Measurements from ENCODE around the gene DCPS. TPM values are rescaled to one million over a fixed set of nuclear protein-coding genes. Genes with fewer than 3 reads are reported as not detected.
A peak's percentile ranks its signal among the peaks of the same experiment; 100 is the strongest.

DCPS gene
- total and polyA plus RNA-seq, 3 donors from 2014 or later = 16.8 to 20.9 (median 16.9) TPM

DNA sequence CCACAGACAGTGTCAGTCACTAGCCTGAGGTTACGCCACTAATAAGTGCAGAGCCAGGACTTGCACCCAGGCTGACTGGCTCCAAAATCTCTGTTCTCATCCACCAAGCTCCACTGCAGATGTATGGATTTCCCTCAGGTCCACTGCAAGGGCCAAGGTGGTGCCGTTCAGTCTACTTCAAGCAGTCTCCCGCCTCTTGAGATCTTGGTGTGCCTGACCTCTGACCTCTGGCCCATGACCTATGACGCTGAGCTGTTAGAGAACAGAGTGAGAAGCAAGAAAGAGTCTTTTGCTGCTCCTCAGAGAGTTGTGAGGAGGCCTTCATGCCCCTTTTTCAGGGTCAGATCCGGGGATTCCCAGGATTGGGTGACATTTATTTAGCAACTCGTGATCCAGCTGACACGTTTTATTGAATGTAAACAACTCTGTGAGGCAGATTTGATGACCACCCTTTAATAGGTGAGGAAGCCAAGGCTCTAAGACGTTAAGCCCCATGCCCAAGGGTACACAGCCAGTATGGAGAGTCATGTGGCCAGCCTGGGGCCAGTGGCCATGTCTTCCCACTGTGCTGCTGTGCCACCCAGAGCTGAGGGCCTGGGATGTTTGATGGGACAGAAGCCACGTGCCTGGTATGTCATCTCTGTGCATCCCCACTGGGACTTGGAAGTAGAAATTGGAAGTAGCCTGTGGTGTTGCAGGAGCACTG, 25.2 kb downstream of the DCPS start:
- no peaks in the 10 kb centered on the region for H3K27me3 ChIP-seq
- peaks cover 20% of the 10 kb centered on the region for H3K4me1 ChIP-seq
- intact Hi-C loops (cut with DNase I; ENCODE audit: low total_unique reads) = no loop called here
- H3K4me3 ChIP-seq = no peak overlapping the region
- 63 to 67% methylated on average over 9 of the region's 9 CpGs for WGBS, 2 donors
- H3K36me3 ChIP-seq (ENCODE audit: low read depth, missing control alignments) = no peaks in the 10 kb centered on the region
- no peaks in the 10 kb centered on the region for H3K9me3 ChIP-seq
- no peak for DNase-seq
- no peak overlapping the region for H3K27ac ChIP-seq
- TF ChIP-seq POLR2A (IDR thresholded peaks at IDR 0.05) = no peak
- TF ChIP-seq, protein P1, sequence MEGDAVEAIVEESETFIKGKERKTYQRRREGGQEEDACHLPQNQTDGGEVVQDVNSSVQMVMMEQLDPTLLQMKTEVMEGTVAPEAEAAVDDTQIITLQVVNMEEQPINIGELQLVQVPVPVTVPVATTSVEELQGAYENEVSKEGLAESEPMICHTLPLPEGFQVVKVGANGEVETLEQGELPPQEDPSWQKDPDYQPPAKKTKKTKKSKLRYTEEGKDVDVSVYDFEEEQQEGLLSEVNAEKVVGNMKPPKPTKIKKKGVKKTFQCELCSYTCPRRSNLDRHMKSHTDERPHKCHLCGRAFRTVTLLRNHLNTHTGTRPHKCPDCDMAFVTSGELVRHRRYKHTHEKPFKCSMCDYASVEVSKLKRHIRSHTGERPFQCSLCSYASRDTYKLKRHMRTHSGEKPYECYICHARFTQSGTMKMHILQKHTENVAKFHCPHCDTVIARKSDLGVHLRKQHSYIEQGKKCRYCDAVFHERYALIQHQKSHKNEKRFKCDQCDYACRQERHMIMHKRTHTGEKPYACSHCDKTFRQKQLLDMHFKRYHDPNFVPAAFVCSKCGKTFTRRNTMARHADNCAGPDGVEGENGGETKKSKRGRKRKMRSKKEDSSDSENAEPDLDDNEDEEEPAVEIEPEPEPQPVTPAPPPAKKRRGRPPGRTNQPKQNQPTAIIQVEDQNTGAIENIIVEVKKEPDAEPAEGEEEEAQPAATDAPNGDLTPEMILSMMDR (IDR thresholded peaks at IDR 0.05) = no peak

DNA sequence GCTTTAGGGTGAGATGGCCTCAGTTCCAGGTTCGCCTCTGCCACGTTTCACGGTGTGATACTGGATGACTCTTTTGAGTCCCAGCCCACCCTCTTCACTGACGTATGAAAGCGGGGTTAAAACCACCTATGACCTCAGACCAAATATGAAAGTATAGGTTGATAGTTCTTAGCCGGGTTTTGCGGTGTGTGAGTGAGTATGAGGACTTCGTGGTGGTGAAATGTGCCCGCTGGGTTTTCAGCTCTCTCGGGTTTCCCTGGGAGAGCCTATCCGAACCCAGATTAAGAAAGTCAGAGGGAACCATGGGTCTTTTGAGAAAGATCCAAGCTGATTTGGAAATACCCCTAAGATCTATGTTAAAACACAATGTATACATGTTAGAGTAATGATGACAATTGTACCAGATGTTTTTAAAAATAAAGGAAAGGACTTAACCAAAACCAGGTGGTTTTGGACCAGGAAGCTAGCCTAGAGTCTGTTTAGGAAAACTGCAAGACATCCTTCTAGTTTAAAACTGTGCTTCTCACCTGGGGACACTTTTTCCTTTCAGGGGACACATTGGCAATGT, 25.9 kb downstream of the DCPS start:
- TF ChIP-seq, protein P1 (IDR thresholded peaks at IDR 0.05) = no peak
- TF ChIP-seq POLR2A (IDR thresholded peaks at IDR 0.05) = no peak

DNA sequence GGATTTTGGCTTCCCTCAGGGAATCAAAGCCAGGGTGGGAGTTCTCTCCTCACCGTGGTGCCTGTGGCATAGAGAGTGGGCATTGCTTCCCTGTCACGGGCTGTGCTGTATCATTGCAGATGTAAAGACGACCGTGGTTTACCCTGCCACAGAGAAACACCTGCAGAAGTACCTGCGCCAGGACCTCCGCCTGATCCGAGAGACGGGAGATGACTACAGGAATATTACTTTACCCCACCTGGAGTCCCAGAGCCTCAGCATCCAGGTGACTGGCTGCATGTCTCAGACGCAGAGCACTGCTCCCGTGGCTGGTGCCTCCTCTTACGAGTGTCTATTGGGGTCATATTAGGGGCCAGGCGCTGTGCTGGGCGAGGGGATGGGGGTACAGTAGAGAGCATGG, 27.4 kb downstream of the DCPS start:
- no peak overlapping the region for H3K27ac ChIP-seq
- H3K4me3 ChIP-seq = no peak overlapping the region
- no peaks in the 10 kb centered on the region for H3K36me3 ChIP-seq (ENCODE audit: low read depth, missing control alignments)
- intact Hi-C loops (cut with DNase I; ENCODE audit: low total_unique reads) = no loop called here
- DNase-seq = no peak
- H3K9me3 ChIP-seq = no peaks in the 10 kb centered on the region
- no peaks in the 10 kb centered on the region for H3K27me3 ChIP-seq
- H3K4me1 ChIP-seq = peaks cover 25% of the 10 kb centered on the region
- TF ChIP-seq, protein P1 (IDR thresholded peaks at IDR 0.05) = no peak
- no peak for TF ChIP-seq POLR2A (IDR thresholded peaks at IDR 0.05)
- WGBS, 2 donors = 96 to 100% methylated on average over 6 to 13 of the region's 13 CpGs

More for the DNA sequence above, 25.9 kb downstream of the DCPS start:
- Histone ChIP-seq H3K36me3 (ENCODE audit: low read depth, missing control alignments) (no peaks in the 10 kb centered on the region), H3K9me3 (no peaks in the 10 kb centered on the region), H3K27me3 (no peaks in the 10 kb centered on the region), H3K4me1 (peaks cover 20% of the 10 kb centered on the region), H3K4me3 (no peak overlapping the region), H3K27ac (no peak overlapping the region)
- 88 to 94% methylated on average over 11 of the region's 11 CpGs for WGBS, 2 donors
- intact Hi-C loops (cut with DNase I; ENCODE audit: low total_unique reads) = no loop called here
- DNase-seq = no peak

DNA sequence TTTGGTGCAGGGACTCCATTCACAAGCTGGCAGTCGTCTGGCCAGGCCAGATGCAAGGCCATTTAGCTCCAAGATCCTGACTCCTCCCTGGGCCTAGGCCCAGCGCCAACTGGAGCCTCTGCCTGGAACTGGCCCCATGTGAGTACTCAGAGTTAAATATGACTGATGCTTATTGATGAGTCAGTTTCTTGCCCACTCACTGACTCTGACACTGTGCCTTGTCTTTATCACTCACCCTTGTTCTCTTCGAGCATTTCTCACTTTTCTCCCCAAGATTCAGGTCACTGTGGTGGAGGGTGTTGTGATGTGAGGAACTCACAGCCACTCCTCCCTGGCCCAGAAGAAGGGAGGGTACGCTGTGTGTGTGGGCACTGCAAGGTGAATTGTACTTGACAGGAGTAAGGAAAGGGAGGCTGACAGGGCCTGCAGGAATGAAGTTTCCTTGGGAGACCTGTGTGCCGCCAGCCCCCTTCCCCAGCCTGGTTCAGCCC, 28.4 kb downstream of the DCPS start:
- Histone ChIP-seq H3K27me3 (no peaks in the 10 kb centered on the region), H3K9me3 (no peaks in the 10 kb centered on the region), H3K4me3 (no peak overlapping the region), H3K27ac (peak overlapping the region; percentile 9 to 10), H3K36me3 (ENCODE audit: low read depth, missing control alignments) (no peaks in the 10 kb centered on the region), H3K4me1 (peaks cover 25% of the 10 kb centered on the region)
- DNase-seq = peak; percentile 86
- WGBS, 2 donors = 50 to 60% methylated on average over 4 to 5 of the region's 5 CpGs
- no peak for TF ChIP-seq POLR2A (IDR thresholded peaks at IDR 0.05)
- TF ChIP-seq, protein P1 (IDR thresholded peaks at IDR 0.05) = no peak
- intact Hi-C loops (cut with DNase I; ENCODE audit: low total_unique reads) = no loop called here
